Measurements from ENCODE around the gene PRCP. TPM values are rescaled to one million over a fixed set of nuclear protein-coding genes. Genes with fewer than 3 reads are reported as not detected.
A peak's percentile ranks its signal among the peaks of the same experiment; 100 is the strongest.

Gene PRCP
- total RNA-seq, 1 experiment from 2014 or later, result 56.7 TPM

- DNase-seq, result no peak
- Mint-ChIP-seq H3K4me1 (peaks cover 27 to 31% of the 10 kb centered on the region in 2 experiments), H3K4me3 (no peak overlapping the region), H3K9me3 (no peaks in the 10 kb centered on the region), H3K27ac (no peak overlapping the region; a peak in 1 of 7 replicates), H3K36me3 (ENCODE audit: insufficient read depth in 1 of 3, low read depth in 3 of 3) (peaks cover 0 to 2% (median 0%) of the 10 kb centered on the region in 3 experiments; a peak in 1 of 7 replicates), H3K27me3 (ENCODE audit: low read depth) (no peaks in the 10 kb centered on the region)
- H3K79me2 ChIP-seq (ENCODE audit: insufficient read depth, low read length), result no peaks in the 10 kb centered on the region
- no peak overlapping the region for H3K18ac ChIP-seq (ENCODE audit: insufficient read length, low read depth, low read length)
- WGBS (ENCODE audit: extremely low coverage, insufficient read length, low lambda C conversion rate), result no CpG with 5 or more reads among the region's 10 CpGs
- H3K9ac ChIP-seq (ENCODE audit: extremely low read depth, insufficient read length, low read length), result no peak overlapping the region
- H3K56ac ChIP-seq (ENCODE audit: insufficient read length, low read depth, low read length), result no peak overlapping the region
- H3T11ph ChIP-seq (ENCODE audit: low read length), result no peak overlapping the region
- H2BK120ac ChIP-seq (ENCODE audit: low read depth, low read length, poor library complexity, severe bottlenecking), result no peak overlapping the region
- H3K4me2 ChIP-seq (ENCODE audit: insufficient read depth, insufficient read length, low read length), result no peak overlapping the region
- H3K79me1 ChIP-seq (ENCODE audit: insufficient read depth, low read depth, low read length, poor library complexity, severe bottlenecking), result no peaks in the 10 kb centered on the region
- no peak overlapping the region for H3K4ac ChIP-seq (ENCODE audit: low read depth, low read length)
- H3K23ac ChIP-seq (ENCODE audit: insufficient read length, low read depth, low read length), result no peak overlapping the region
- no peaks in the 10 kb centered on the region for H3K9me3 ChIP-seq (ENCODE audit: control insufficient read depth, low read depth, low read length)
- H2BK5ac ChIP-seq (ENCODE audit: insufficient read length, low read length), result no peak overlapping the region
- H3K14ac ChIP-seq (ENCODE audit: insufficient read depth, low read length), result no peak overlapping the region
- no peak overlapping the region for H3K27ac ChIP-seq (ENCODE audit: insufficient read length, low read depth, low read length)
- no peak overlapping the region for H2BK15ac ChIP-seq (ENCODE audit: low read depth, low read length)
- peak; percentile 51 for TF ChIP-seq CTCF (conservative IDR thresholded peaks at IDR 0.05)
- no peaks in the 10 kb centered on the region for H4K20me1 ChIP-seq (ENCODE audit: control insufficient read depth, insufficient read depth, insufficient read length)
- no peak overlapping the region for H4K91ac ChIP-seq (ENCODE audit: insufficient read length, low read depth, low read length)
- no peaks in the 10 kb centered on the region for H3K23me2 ChIP-seq (ENCODE audit: insufficient read length, low read depth, low read length, poor library complexity, severe bottlenecking)
- no peak overlapping the region for H2BK20ac ChIP-seq (ENCODE audit: low read depth, low read length, poor library complexity, severe bottlenecking)
- H4K8ac ChIP-seq (replicated peaks; ENCODE audit: insufficient read length, low read depth, low read length), result no peak overlapping the region
- H3K4me1 ChIP-seq (ENCODE audit: insufficient read depth, low read length), result peaks cover 4% of the 10 kb centered on the region; the same call in 1 of the 2 replicates
- no peak overlapping the region for H2AFZ ChIP-seq (ENCODE audit: low read length)
- H2BK12ac ChIP-seq (ENCODE audit: insufficient read length, low read depth, low read length), result no peak overlapping the region
- H2AK5ac ChIP-seq (ENCODE audit: insufficient read length, low read length), result no peak overlapping the region
- H3K27me3 ChIP-seq (ENCODE audit: insufficient read depth, low read length), result no peaks in the 10 kb centered on the region
- H4K5ac ChIP-seq (ENCODE audit: insufficient read length, low read depth, low read length), result no peak overlapping the region
Observed at GRCh38 chr11:82818409-82819043, 81.7 kb downstream of the PRCP start.
